Activated naive CD8-positive, alpha-beta T cell treated with anti-CD3 and anti-CD28 coated beads for 36 hours (primary cell): ENCODE measurements around the gene GMPR. TPM values are rescaled to one million over a fixed set of nuclear protein-coding genes. Genes with fewer than 3 reads are reported as not detected.

Source experiments
- DNase-seq: peaks from one replicate; pipeline ENCODE4 v3.0.0; 2021
- H3K27ac Mint-ChIP-seq: one replicate; pipeline ENCODE4 v1.8.0; 2022; ENCODE audit warnings: mild to moderate bottlenecking, moderate library complexity, mixed read lengths
- H3K27me3 Mint-ChIP-seq: one replicate; pipeline ENCODE4 v1.8.0; 2022; ENCODE audit warnings: mild to moderate bottlenecking, mixed read lengths
- H3K36me3 Mint-ChIP-seq: one replicate; pipeline ENCODE4 v1.8.0; 2021; ENCODE audit warnings: mild to moderate bottlenecking, mixed read lengths
- H3K4me1 Mint-ChIP-seq: one replicate; pipeline ENCODE4 v1.8.0; 2021; ENCODE audit warnings: mixed read lengths
- H3K4me3 Mint-ChIP-seq: one replicate; pipeline ENCODE4 v1.8.0; 2022; ENCODE audit warnings: mild to moderate bottlenecking, moderate library complexity, mixed read lengths
- H3K9me3 Mint-ChIP-seq: one replicate; pipeline ENCODE4 v1.8.0; 2022; ENCODE audit warnings: mixed read lengths
- total RNA-seq, 2 experiments: library from RNA; stranded (reverse); gene quantifications; one replicate each; pipeline ENCODE4 v1.2.3, GENCODE V29; 2021

Gene GMPR
- total RNA-seq, 2 experiments from 2014 or later, result 2.6 to 3.3 TPM

- Mint-ChIP-seq H3K9me3 (no peaks in the 10 kb centered on the region), H3K4me3 (no peak overlapping the region), H3K4me1 (peaks cover 25% of the 10 kb centered on the region), H3K27me3 (peaks cover 44% of the 10 kb centered on the region), H3K27ac (peak overlapping the region; percentile 0), H3K36me3 (no peaks in the 10 kb centered on the region)
- no peak for DNase-seq
These were observed 2.3 kb upstream of the GMPR start for GRCh38 chr6:16236009-16236501.

GRCh38 chr6:16236631-16237199 is 1.7 kb upstream of the GMPR start:
- H3K9me3 Mint-ChIP-seq, result no peaks in the 10 kb centered on the region
- peaks cover 44% of the 10 kb centered on the region for H3K27me3 Mint-ChIP-seq
- H3K4me3 Mint-ChIP-seq, result peak overlapping the region; percentile 42
- H3K27ac Mint-ChIP-seq, result no peak overlapping the region
- H3K36me3 Mint-ChIP-seq, result no peaks in the 10 kb centered on the region
- DNase-seq, result no peak
- H3K4me1 Mint-ChIP-seq, result peaks cover 25% of the 10 kb centered on the region

GRCh38 chr6:16237242-16237641 is 1.1 kb upstream of the GMPR start:
- Mint-ChIP-seq H3K4me3 (no peak overlapping the region), H3K36me3 (no peaks in the 10 kb centered on the region), H3K27me3 (peaks cover 39% of the 10 kb centered on the region), H3K9me3 (no peaks in the 10 kb centered on the region), H3K4me1 (peaks cover 25% of the 10 kb centered on the region), H3K27ac (no peak overlapping the region)
- DNase-seq, result no peak

GRCh38 chr6:16238963-16239797 is 793 bp downstream of the GMPR start:
- Mint-ChIP-seq H3K4me3 (peak overlapping the region; percentile 84), H3K27ac (peak overlapping the region; percentile 28), H3K4me1 (peaks cover 25% of the 10 kb centered on the region), H3K9me3 (no peaks in the 10 kb centered on the region), H3K27me3 (peaks cover 34% of the 10 kb centered on the region), H3K36me3 (no peaks in the 10 kb centered on the region)
- DNase-seq, result peak; percentile 14

GRCh38 chr6:16239798-16240123 is 1.4 kb downstream of the GMPR start:
- H3K4me1 Mint-ChIP-seq, result peaks cover 25% of the 10 kb centered on the region
- no peak overlapping the region for H3K27ac Mint-ChIP-seq
- DNase-seq, result peak; percentile 13
- peaks cover 30% of the 10 kb centered on the region for H3K27me3 Mint-ChIP-seq
- H3K9me3 Mint-ChIP-seq, result no peaks in the 10 kb centered on the region
- H3K4me3 Mint-ChIP-seq, result no peak overlapping the region
- no peaks in the 10 kb centered on the region for H3K36me3 Mint-ChIP-seq

GRCh38 chr6:16240589-16241320 is 2.4 kb downstream of the GMPR start:
- no peak overlapping the region for H3K27ac Mint-ChIP-seq
- no peak for DNase-seq
- H3K36me3 Mint-ChIP-seq, result no peaks in the 10 kb centered on the region
- H3K4me3 Mint-ChIP-seq, result no peak overlapping the region
- peaks cover 25% of the 10 kb centered on the region for H3K4me1 Mint-ChIP-seq
- H3K27me3 Mint-ChIP-seq, result peaks cover 25% of the 10 kb centered on the region
- H3K9me3 Mint-ChIP-seq, result no peaks in the 10 kb centered on the region

GRCh38 chr6:16241321-16241689 is 2.9 kb downstream of the GMPR start:
- Mint-ChIP-seq H3K27ac (no peak overlapping the region), H3K4me3 (no peak overlapping the region), H3K4me1 (peaks cover 22% of the 10 kb centered on the region), H3K36me3 (no peaks in the 10 kb centered on the region), H3K9me3 (no peaks in the 10 kb centered on the region), H3K27me3 (peaks cover 21% of the 10 kb centered on the region)
- no peak for DNase-seq

- H3K36me3 Mint-ChIP-seq, result peaks cover 5% of the 10 kb centered on the region
- H3K27me3 Mint-ChIP-seq, result peaks cover 14% of the 10 kb centered on the region
- no peak overlapping the region for H3K4me3 Mint-ChIP-seq
- peaks cover 8% of the 10 kb centered on the region for H3K4me1 Mint-ChIP-seq
- H3K27ac Mint-ChIP-seq, result no peak overlapping the region
- no peak for DNase-seq
- H3K9me3 Mint-ChIP-seq, result no peaks in the 10 kb centered on the region
These were observed 4.7 kb downstream of the GMPR start for GRCh38 chr6:16243055-16243454.

- no peak overlapping the region for H3K4me3 Mint-ChIP-seq
- H3K9me3 Mint-ChIP-seq, result no peaks in the 10 kb centered on the region
- peaks cover 5% of the 10 kb centered on the region for H3K36me3 Mint-ChIP-seq
- peaks cover 12% of the 10 kb centered on the region for H3K27me3 Mint-ChIP-seq
- DNase-seq, result no peak
- peaks cover 8% of the 10 kb centered on the region for H3K4me1 Mint-ChIP-seq
- H3K27ac Mint-ChIP-seq, result no peak overlapping the region
These were observed 5.3 kb downstream of the GMPR start for GRCh38 chr6:16243664-16244063.

- H3K27me3 Mint-ChIP-seq, result peaks cover 5% of the 10 kb centered on the region
These were observed 6.1 kb downstream of the GMPR start for GRCh38 chr6:16244446-16244845.

GRCh38 chr6:16244869-16245451 is 6.6 kb downstream of the GMPR start:
- Mint-ChIP-seq H3K36me3 (peaks cover 5% of the 10 kb centered on the region), H3K27ac (no peak overlapping the region), H3K4me3 (no peak overlapping the region), H3K4me1 (no peaks in the 10 kb centered on the region), H3K27me3 (peaks cover 4% of the 10 kb centered on the region), H3K9me3 (no peaks in the 10 kb centered on the region)
- DNase-seq, result no peak

More at GRCh38 chr6:16244446-16244845, 6.1 kb downstream of the GMPR start:
- Mint-ChIP-seq H3K9me3 (no peaks in the 10 kb centered on the region), H3K4me1 (peaks cover under 1% of the 10 kb centered on the region), H3K4me3 (no peak overlapping the region), H3K36me3 (peaks cover 5% of the 10 kb centered on the region), H3K27ac (no peak overlapping the region)
- no peak for DNase-seq

- no peak overlapping the region for H3K4me3 Mint-ChIP-seq
- H3K27ac Mint-ChIP-seq, result no peak overlapping the region
- no peaks in the 10 kb centered on the region for H3K9me3 Mint-ChIP-seq
- no peaks in the 10 kb centered on the region for H3K27me3 Mint-ChIP-seq
- H3K4me1 Mint-ChIP-seq, result peaks cover 1% of the 10 kb centered on the region
- DNase-seq, result no peak
- peaks cover 5% of the 10 kb centered on the region for H3K36me3 Mint-ChIP-seq
These were observed 10.0 kb downstream of the GMPR start for GRCh38 chr6:16248271-16248853.

- H3K27ac Mint-ChIP-seq, result no peak overlapping the region
- H3K4me3 Mint-ChIP-seq, result no peak overlapping the region
- peaks cover 1% of the 10 kb centered on the region for H3K4me1 Mint-ChIP-seq
- no peak for DNase-seq
- H3K36me3 Mint-ChIP-seq, result peaks cover 5% of the 10 kb centered on the region
- no peaks in the 10 kb centered on the region for H3K9me3 Mint-ChIP-seq
- H3K27me3 Mint-ChIP-seq, result no peaks in the 10 kb centered on the region
These were observed 11.6 kb downstream of the GMPR start for GRCh38 chr6:16249971-16250370.

- Mint-ChIP-seq H3K27ac (no peak overlapping the region), H3K27me3 (no peaks in the 10 kb centered on the region), H3K4me1 (peaks cover 1% of the 10 kb centered on the region), H3K4me3 (no peak overlapping the region), H3K9me3 (no peaks in the 10 kb centered on the region), H3K36me3 (peaks cover 5% of the 10 kb centered on the region)
- no peak for DNase-seq
These were observed 13.3 kb downstream of the GMPR start for GRCh38 chr6:16251706-16252105.
